Measurements from ENCODE around the gene OR10H1.

GRCh38 chr19:15815306-15815705 lies at the start of gene OR10H1:
- TF ChIP-seq CTCF (IDR thresholded peaks at IDR 0.05) = no peak
- TF ChIP-seq CEBPB (IDR thresholded peaks at IDR 0.05) = no peak
- no peak for TF ChIP-seq MAX (IDR thresholded peaks at IDR 0.05)
- no peak for TF ChIP-seq RNF2 (IDR thresholded peaks at IDR 0.05; ENCODE audit: borderline replicate concordance, low read depth)
- TF ChIP-seq POLR2A (IDR thresholded peaks at IDR 0.05; ENCODE audit: low read length) = no peak
- TF ChIP-seq CHD2 (IDR thresholded peaks at IDR 0.05; ENCODE audit: low read length, partially characterized antibody) = no peak
- no peak for TF ChIP-seq EP300 (IDR thresholded peaks at IDR 0.05)
- no peak for TF ChIP-seq MAZ (IDR thresholded peaks at IDR 0.05; ENCODE audit: borderline replicate concordance, low read depth, low read length)
- no peak for TF ChIP-seq REST (IDR thresholded peaks at IDR 0.05)
- no peak for TF ChIP-seq NFE2L2 (conservative IDR thresholded peaks at IDR 0.05; ENCODE audit: low read length)
- no peak for TF ChIP-seq RAD21 (conservative IDR thresholded peaks at IDR 0.05 in 1 of 2, IDR thresholded peaks at IDR 0.05 in 1 of 2)
